ENCODE results near the gene PREP.

DNA sequence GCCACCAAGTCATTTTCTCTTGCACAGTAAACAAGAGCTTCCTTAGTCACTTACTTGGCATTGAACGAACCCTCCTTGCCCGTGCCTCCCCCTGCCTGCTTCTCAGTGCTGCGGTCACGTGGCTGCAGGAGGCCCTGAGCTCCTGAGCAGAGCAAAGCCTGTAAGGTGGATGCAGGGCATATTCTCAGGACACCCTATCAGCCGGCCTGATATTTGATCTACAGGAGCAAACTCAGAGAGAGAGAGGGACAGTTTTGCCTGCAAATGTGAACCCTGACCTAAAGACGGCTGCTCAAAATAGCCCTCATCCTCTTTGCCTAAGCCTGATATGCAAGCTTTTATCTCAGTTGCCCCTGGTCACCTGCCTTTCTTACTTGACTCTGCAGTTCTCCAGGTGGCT is 130.1 kb downstream of the PREP start:
- TF ChIP-seq, protein P1, sequence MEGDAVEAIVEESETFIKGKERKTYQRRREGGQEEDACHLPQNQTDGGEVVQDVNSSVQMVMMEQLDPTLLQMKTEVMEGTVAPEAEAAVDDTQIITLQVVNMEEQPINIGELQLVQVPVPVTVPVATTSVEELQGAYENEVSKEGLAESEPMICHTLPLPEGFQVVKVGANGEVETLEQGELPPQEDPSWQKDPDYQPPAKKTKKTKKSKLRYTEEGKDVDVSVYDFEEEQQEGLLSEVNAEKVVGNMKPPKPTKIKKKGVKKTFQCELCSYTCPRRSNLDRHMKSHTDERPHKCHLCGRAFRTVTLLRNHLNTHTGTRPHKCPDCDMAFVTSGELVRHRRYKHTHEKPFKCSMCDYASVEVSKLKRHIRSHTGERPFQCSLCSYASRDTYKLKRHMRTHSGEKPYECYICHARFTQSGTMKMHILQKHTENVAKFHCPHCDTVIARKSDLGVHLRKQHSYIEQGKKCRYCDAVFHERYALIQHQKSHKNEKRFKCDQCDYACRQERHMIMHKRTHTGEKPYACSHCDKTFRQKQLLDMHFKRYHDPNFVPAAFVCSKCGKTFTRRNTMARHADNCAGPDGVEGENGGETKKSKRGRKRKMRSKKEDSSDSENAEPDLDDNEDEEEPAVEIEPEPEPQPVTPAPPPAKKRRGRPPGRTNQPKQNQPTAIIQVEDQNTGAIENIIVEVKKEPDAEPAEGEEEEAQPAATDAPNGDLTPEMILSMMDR (IDR thresholded peaks at IDR 0.05; ENCODE audit: insufficient read depth, low read depth, low read length) = no peak
- no peak for TF ChIP-seq EZH2 (IDR thresholded peaks at IDR 0.05; ENCODE audit: insufficient read depth, low read length)

Data from astrocyte (in vitro differentiated cells and primary cell).